GM19452 (cell line): ENCODE data around the gene TBCD.
"Not testable (repeated sequence)": the region's sequence is repeated elsewhere in the genome, so short reads cannot be mapped to it uniquely, and the experiment has no call there.

ENCODE experiments used
- ATAC-seq: cut with Tn5 transposase; IDR thresholded peaks from one replicate; pipeline ENCODE4 v1.9.1; 2021; ENCODE audit not compliant: unreplicated experiment

TBCD gene

GRCh38 chr17:82765371-82765770 is 13.5 kb downstream of the TBCD start:
- ATAC-seq: no peak

- ATAC-seq: no peak
These were observed 15.3 kb downstream of the TBCD start for GRCh38 chr17:82767041-82767754.

- no peak for ATAC-seq
These were observed 17.2 kb downstream of the TBCD start for GRCh38 chr17:82769041-82769440.

GRCh38 chr17:82772026-82772425 is 20.2 kb downstream of the TBCD start:
- ATAC-seq: no peak

GRCh38 chr17:82774456-82774855 is 22.6 kb downstream of the TBCD start:
- not testable (repeated sequence) for ATAC-seq

GRCh38 chr17:82775001-82775823 is 23.3 kb downstream of the TBCD start:
- ATAC-seq: no peak

- no peak for ATAC-seq
These were observed 24.6 kb downstream of the TBCD start for GRCh38 chr17:82776454-82776853.

GRCh38 chr17:82777778-82778375 is 26.0 kb downstream of the TBCD start:
- ATAC-seq: not testable (repeated sequence)

GRCh38 chr17:82779541-82779940 is 27.7 kb downstream of the TBCD start:
- no peak for ATAC-seq

GRCh38 chr17:82780195-82780594 is 28.3 kb downstream of the TBCD start:
- ATAC-seq: no peak

- ATAC-seq: no peak
These were observed 29.4 kb downstream of the TBCD start for GRCh38 chr17:82780971-82781893.

GRCh38 chr17:82781894-82782274 is 30.0 kb downstream of the TBCD start:
- no peak for ATAC-seq

GRCh38 chr17:82782657-82783207 is 30.9 kb downstream of the TBCD start:
- ATAC-seq: no peak

- ATAC-seq: no peak
These were observed 31.6 kb downstream of the TBCD start for GRCh38 chr17:82783498-82783897.

- ATAC-seq: not testable (repeated sequence)
These were observed 33.7 kb downstream of the TBCD start for GRCh38 chr17:82785581-82785980.

GRCh38 chr17:82786427-82786826 is 34.6 kb downstream of the TBCD start:
- no peak for ATAC-seq

GRCh38 chr17:82787081-82787848 is 35.4 kb downstream of the TBCD start:
- no peak for ATAC-seq

GRCh38 chr17:82788206-82789001 is 36.5 kb downstream of the TBCD start:
- ATAC-seq: no peak

- ATAC-seq: no peak
These were observed 37.3 kb downstream of the TBCD start for GRCh38 chr17:82789051-82789592.
